ENCODE data around the gene ATG7.

DNA sequence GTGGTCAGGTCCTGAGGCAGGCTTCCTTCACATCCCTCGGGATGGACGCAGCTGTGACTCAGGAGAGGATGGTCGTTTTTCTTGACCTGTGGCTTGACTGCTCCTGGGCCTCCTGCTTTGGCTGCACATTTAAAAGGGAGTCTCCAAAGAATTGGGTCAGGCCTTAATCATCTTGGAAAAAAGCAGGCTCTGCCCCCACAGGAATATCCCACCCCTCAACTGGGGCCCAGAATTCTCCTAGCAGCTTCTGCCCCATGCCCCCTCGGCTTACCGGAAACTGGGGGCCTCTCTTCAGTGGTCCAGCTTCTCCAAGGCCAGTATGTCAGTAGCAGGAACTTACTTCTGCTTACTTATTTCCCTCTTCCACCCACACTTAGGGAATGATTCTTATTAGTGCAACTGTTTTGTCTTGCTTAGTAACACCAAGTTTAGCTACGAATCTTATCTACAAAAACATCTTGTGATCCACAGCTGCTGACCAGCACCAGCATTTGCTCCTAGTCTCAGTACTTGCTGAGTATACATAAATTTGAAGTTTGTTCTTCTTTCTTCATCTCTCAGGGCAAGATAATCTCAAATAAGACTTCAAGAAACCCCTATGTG lies 35.7 kb downstream of the ATG7 start:
- TF ChIP-seq, protein P1, sequence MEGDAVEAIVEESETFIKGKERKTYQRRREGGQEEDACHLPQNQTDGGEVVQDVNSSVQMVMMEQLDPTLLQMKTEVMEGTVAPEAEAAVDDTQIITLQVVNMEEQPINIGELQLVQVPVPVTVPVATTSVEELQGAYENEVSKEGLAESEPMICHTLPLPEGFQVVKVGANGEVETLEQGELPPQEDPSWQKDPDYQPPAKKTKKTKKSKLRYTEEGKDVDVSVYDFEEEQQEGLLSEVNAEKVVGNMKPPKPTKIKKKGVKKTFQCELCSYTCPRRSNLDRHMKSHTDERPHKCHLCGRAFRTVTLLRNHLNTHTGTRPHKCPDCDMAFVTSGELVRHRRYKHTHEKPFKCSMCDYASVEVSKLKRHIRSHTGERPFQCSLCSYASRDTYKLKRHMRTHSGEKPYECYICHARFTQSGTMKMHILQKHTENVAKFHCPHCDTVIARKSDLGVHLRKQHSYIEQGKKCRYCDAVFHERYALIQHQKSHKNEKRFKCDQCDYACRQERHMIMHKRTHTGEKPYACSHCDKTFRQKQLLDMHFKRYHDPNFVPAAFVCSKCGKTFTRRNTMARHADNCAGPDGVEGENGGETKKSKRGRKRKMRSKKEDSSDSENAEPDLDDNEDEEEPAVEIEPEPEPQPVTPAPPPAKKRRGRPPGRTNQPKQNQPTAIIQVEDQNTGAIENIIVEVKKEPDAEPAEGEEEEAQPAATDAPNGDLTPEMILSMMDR (IDR thresholded peaks at IDR 0.05), result no peak
- TF ChIP-seq POLR2A (IDR thresholded peaks at IDR 0.05), result no peak

Measured in uterus (tissue), 2 donors.